Heart left ventricle (tissue), 16 donors: ENCODE results near the gene TXNRD2. TPM values are rescaled to one million over a fixed set of nuclear protein-coding genes. Genes with fewer than 3 reads are reported as not detected.
A peak's percentile ranks its signal among the peaks of the same experiment; 100 is the strongest.

Experiments
- ATAC-seq, 4 donors: fragments of 200-7000 bp; cut with Tn5 transposase; one replicate each; pipeline ENCODE4 v1.9.1; 2020 to 2022; ENCODE audit warnings: moderate library complexity in 4 of 4, mild to moderate bottlenecking in 3 of 4, moderate number of reproducible peaks in 1 of 4
- DNase-seq, 5 donors: peaks; one replicate each; pipeline ENCODE4 v3.0.0-alpha.2; 2020
- H3K27ac ChIP-seq, 12 donors: fragments of 200-600 bp; sonication (generic) in 4 of 12; one replicate each; pipeline versions ENCODE4 v1.5.0 to v1.8.0; 2016 to 2022; ENCODE audit warnings: mild to moderate bottlenecking in 2 of 12
- H3K27me3 ChIP-seq, 9 donors: fragments of 200-600 bp; sonication (generic) in 2 of 9; one replicate each; pipeline versions ENCODE4 v1.5.1 to v1.8.0; 2016 to 2022; ENCODE audit warnings: mild to moderate bottlenecking in 3 of 9
- H3K36me3 ChIP-seq, 9 donors: fragments of 200-600 bp; sonication (generic) in 2 of 9; one replicate each; pipeline versions ENCODE4 v1.5.0 to v1.8.0; 2018 to 2022; ENCODE audit warnings: mild to moderate bottlenecking in 2 of 9
- H3K4me1 ChIP-seq, 12 donors: fragments of 200-600 bp; sonication (generic) in 4 of 12; one replicate each; pipeline versions ENCODE4 v1.5.0 to v1.8.0; 2016 to 2022; ENCODE audit warnings: mild to moderate bottlenecking in 3 of 12
- H3K4me3 ChIP-seq, 12 donors: fragments of 200-600 bp; sonication (generic) in 4 of 12; one replicate each; pipeline versions ENCODE4 v1.5.0 to v1.8.0; 2017 to 2022; ENCODE audit warnings: mild to moderate bottlenecking in 9 of 12, moderate library complexity in 4 of 12
- H3K9me3 ChIP-seq, 12 donors: fragments of 200-600 bp; sonication (generic) in 4 of 12; one replicate each; pipeline versions ENCODE4 v1.5.0 to v1.8.0; 2016 to 2022; ENCODE audit warnings: mild to moderate bottlenecking in 1 of 12
- CTCF ChIP-seq, 12 donors: fragments of 200-600 bp; sonication (generic) in 4 of 12; IDR thresholded peaks; one replicate each; pipeline versions ENCODE4 v1.5.0 to v1.8.0; 2018 to 2022; ENCODE audit warnings: antibody characterized with exemption in 12 of 12, mild to moderate bottlenecking in 5 of 12
- POLR2A ChIP-seq, 2 donors: fragments of 450-650 bp; IDR thresholded peaks; one replicate each; pipeline ENCODE4 v1.6.1; 2017; ENCODE audit warnings: antibody characterized with exemption in 2 of 2, mild to moderate bottlenecking in 2 of 2, moderate library complexity in 2 of 2
- WGBS, 4 donors: extraction: QIAGEN DNeasy Blood & Tissue Kit in 2 of 4; methylation state at CpG; one replicate each; pipeline versions ENCODE4 v1.1.5 to v1.1.7; 2013 to 2018; 5-methylcytosine and 5-hydroxymethylcytosine counted together
- intact Hi-C, 10 donors: fragments of 100-400 bp; cut with DNase I; formaldehyde crosslinking; loops; one replicate each; pipeline versions ENCODE4 v1.11.1 to v1.14.2; 2022
- polyA plus RNA-seq, 2 donors: library from polyadenylated mRNA; stranded (reverse); fragments of 200-250 nt; gene quantifications; one replicate each; pipeline ENCODE4 v1.2.3, GENCODE V29; 2013
- total RNA-seq, 9 donors: library from RNA; depleted of rRNA in 2 of 9; stranded (reverse); fragments of >200 nt in 2 of 9; fragmentation: NEBNext Ultra II Directional in 3 of 9; extraction: Animal tissue kit (Norgen Biotek cat#: 25700) in 3 of 9; gene quantifications; one replicate each; pipeline versions ENCODE4 v1.1.0 to v1.2.4, GENCODE V29; 2016 to 2023
- donor health status: ischemic (EF 13 %, LVEDD 7.1; RV severe dilation, severe dysfunction).
- donor health status: healthy with polysubstance abuse.
- donor health status: DM: no; HTN: yes; CAD: no.
- donor health status: DM: no; HTN: no; CAD: no.
- donor health status: ischemic (EF 25% LVEDD 6.9; RV normal size, moderate dysfunction).
- donor health status: ischemic (EF 25% LVEDD 5.7; RV mildly dilated, moderate dysfunction).
- donor health status: healthy.
- donor health status: DM: yes; HTN: yes; CAD: no.
- donor health status: ischemic (EF 35%, LVEDD 5.7; RV mildly dilated, moderate dysfunction).
- donor health status: nonischemic (EF 11% LVEDD 7.7; RV severe dilation, severe dysfunction).
- donor health status: DM: yes; HTN: yes; CAD: no.
- donor health status: PGD.
- donor health status: ischemic (EF 29% LVEDD 5.4; RV normal size, mild dysfunction).
- donor health status: nonischemic (EF 23%, LVEDD 6.1; RV moderate dilation, normal function).

TXNRD2 gene
- total and polyA plus RNA-seq, 11 donors = 23.4 to 60.2 (median 33.5) TPM

GRCh38 chr22:19897726-19898125 is 43.9 kb downstream of the TXNRD2 start:
- ATAC-seq = no peak
- 87 to 91% (median 88%) methylated on average over 10 to 16 of the region's 16 CpGs for WGBS, 4 donors

GRCh38 chr22:19896665-19897355 is 44.8 kb downstream of the TXNRD2 start:
- intact Hi-C loops = no loop called here

More at GRCh38 chr22:19897726-19898125, 43.9 kb downstream of the TXNRD2 start:
- no peak overlapping the region for H3K27ac ChIP-seq
- no peak overlapping the region for H3K4me3 ChIP-seq
- H3K4me1 ChIP-seq = peaks cover 0 to 6% (median 0%) of the 10 kb centered on the region in 12 donors
- DNase-seq = peak in 1 of 5 donors; percentile 25
- intact Hi-C loops = no loop called here
- H3K27me3 ChIP-seq = no peaks in the 10 kb centered on the region
- no peaks in the 10 kb centered on the region for H3K9me3 ChIP-seq
- no peak for TF ChIP-seq CTCF (IDR thresholded peaks at IDR 0.05)
- TF ChIP-seq POLR2A (IDR thresholded peaks at IDR 0.05) = no peak
- peaks cover 0 to 68% (median 32%) of the 10 kb centered on the region in 9 donors for H3K36me3 ChIP-seq

GRCh38 chr22:19895160-19895849 is 46.3 kb downstream of the TXNRD2 start:
- no peak for TF ChIP-seq CTCF (IDR thresholded peaks at IDR 0.05)
- TF ChIP-seq POLR2A (IDR thresholded peaks at IDR 0.05) = no peak
- Histone ChIP-seq H3K36me3 (peaks cover 0 to 56% (median 32%) of the 10 kb centered on the region in 9 donors), H3K27me3 (no peaks in the 10 kb centered on the region), H3K4me1 (peaks cover 0 to 26% (median 10%) of the 10 kb centered on the region in 12 donors), H3K4me3 (no peak overlapping the region), H3K27ac (no peak overlapping the region), H3K9me3 (no peaks in the 10 kb centered on the region)
- DNase-seq (no peak), ATAC-seq (no peak)
- WGBS, 4 donors = 93 to 97% (median 95%) methylated on average over 11 to 23 of the region's 23 CpGs
- intact Hi-C loops = no loop called here

More at GRCh38 chr22:19896665-19897355, 44.8 kb downstream of the TXNRD2 start:
- no peak for DNase-seq
- Histone ChIP-seq H3K36me3 (peaks cover 0 to 63% (median 32%) of the 10 kb centered on the region in 9 donors), H3K27me3 (no peaks in the 10 kb centered on the region), H3K27ac (no peak overlapping the region), H3K9me3 (no peaks in the 10 kb centered on the region), H3K4me1 (peaks cover 0 to 15% (median 6%) of the 10 kb centered on the region in 12 donors), H3K4me3 (no peak overlapping the region)
- 81 to 89% (median 86%) methylated on average over 11 to 15 of the region's 15 CpGs for WGBS, 4 donors
- peak in 1 of 4 donors; percentile 31 for ATAC-seq
- TF ChIP-seq CTCF (IDR thresholded peaks at IDR 0.05) (no peak), POLR2A (IDR thresholded peaks at IDR 0.05) (no peak)

GRCh38 chr22:19893363-19893762 is 48.3 kb downstream of the TXNRD2 start:
- Histone ChIP-seq H3K36me3 (peaks cover 0 to 51% (median 26%) of the 10 kb centered on the region in 9 donors), H3K4me1 (peaks cover 0 to 26% (median 10%) of the 10 kb centered on the region in 12 donors), H3K27me3 (no peaks in the 10 kb centered on the region), H3K9me3 (no peaks in the 10 kb centered on the region), H3K4me3 (no peak overlapping the region), H3K27ac (no peak overlapping the region)
- TF ChIP-seq POLR2A (IDR thresholded peaks at IDR 0.05) (no peak), CTCF (IDR thresholded peaks at IDR 0.05) (no peak)
- ATAC-seq = no peak
- intact Hi-C loops = no loop called here
- WGBS, 4 donors = 93 to 100% (median 95%) methylated on average over 9 to 15 of the region's 15 CpGs
- DNase-seq = no peak
